H9 (cell line): ENCODE measurements around the gene IGF1R. TPM values are rescaled to one million over a fixed set of nuclear protein-coding genes. Genes with fewer than 3 reads are reported as not detected.

Experiments
- DNase-seq: peaks from one replicate; pipeline ENCODE4 v3.0.0-alpha.2; 2017
- H2AFZ ChIP-seq: one replicate; pipeline ENCODE4 v1.6.1; 2013; ENCODE audit warnings: mild to moderate bottlenecking, low read length, control low read depth, moderate library complexity
- H2AK5ac ChIP-seq: 2 replicates; pipeline ENCODE4 v1.6.1; 2013; ENCODE audit warnings: low read length, control low read depth, mixed read lengths; ENCODE audit not compliant: insufficient read length
- H2BK120ac ChIP-seq: one replicate; pipeline ENCODE4 v1.6.1; 2013; ENCODE audit warnings: low read depth, mild to moderate bottlenecking, low read length, control low read depth, inconsistent platforms; ENCODE audit not compliant: poor library complexity, severe bottlenecking
- H2BK12ac ChIP-seq: 2 replicates; pipeline ENCODE4 v1.6.1; 2013; ENCODE audit warnings: low read length, control low read depth, mixed read lengths, low read depth; ENCODE audit not compliant: insufficient read length
- H2BK15ac ChIP-seq: 2 replicates; pipeline ENCODE4 v1.6.1; 2013; ENCODE audit warnings: low read depth, low read length, control low read depth
- H2BK20ac ChIP-seq: one replicate; pipeline ENCODE4 v1.6.1; 2013; ENCODE audit warnings: low read depth, mild to moderate bottlenecking, low read length, control low read depth, inconsistent platforms; ENCODE audit not compliant: poor library complexity, severe bottlenecking
- H2BK5ac ChIP-seq: 2 replicates; pipeline ENCODE4 v1.6.1; 2013; ENCODE audit warnings: low read length, control low read depth, mixed read lengths; ENCODE audit not compliant: insufficient read length
- H3K14ac ChIP-seq: 2 replicates; pipeline ENCODE4 v1.6.1; 2013; ENCODE audit warnings: low read length, control low read depth; ENCODE audit not compliant: insufficient read depth
- H3K18ac ChIP-seq: 2 replicates; pipeline ENCODE4 v1.6.1; 2013; ENCODE audit warnings: low read depth, mild to moderate bottlenecking, mixed read lengths, low read length, control low read depth; ENCODE audit not compliant: insufficient read length
- H3K23ac ChIP-seq: 2 replicates; pipeline ENCODE4 v1.6.1; 2013; ENCODE audit warnings: low read length, control low read depth, mixed read lengths, low read depth; ENCODE audit not compliant: insufficient read length
- H3K23me2 ChIP-seq: 2 replicates; pipeline ENCODE4 v1.6.1; 2013; ENCODE audit warnings: low read depth, mild to moderate bottlenecking, mixed read lengths, low read length, control low read depth; ENCODE audit not compliant: insufficient read length, poor library complexity, severe bottlenecking
- H3K27ac ChIP-seq: 2 replicates; pipeline ENCODE4 v1.5.1; 2013; ENCODE audit warnings: low read length, control low read depth, mixed read lengths, low read depth; ENCODE audit not compliant: insufficient read length
- H3K27me3 ChIP-seq: 2 replicates; pipeline ENCODE4 v1.6.1; 2013; ENCODE audit warnings: low read length, control low read depth, inconsistent platforms; ENCODE audit not compliant: insufficient read depth
- H3K4ac ChIP-seq: 2 replicates; pipeline ENCODE4 v1.6.1; 2013; ENCODE audit warnings: low read depth, mild to moderate bottlenecking, control low read depth, inconsistent platforms, low read length, moderate library complexity
- H3K4me1 ChIP-seq: 2 replicates; pipeline ENCODE4 v1.6.1; 2013; ENCODE audit warnings: low read length, control low read depth, inconsistent platforms; ENCODE audit not compliant: insufficient read depth
- H3K4me2 ChIP-seq: 2 replicates; pipeline ENCODE4 v1.6.1; 2013; ENCODE audit warnings: low read length, control low read depth, mixed read lengths; ENCODE audit not compliant: insufficient read length, insufficient read depth
- H3K56ac ChIP-seq: 2 replicates; pipeline ENCODE4 v1.6.1; 2013; ENCODE audit warnings: low read depth, mild to moderate bottlenecking, mixed read lengths, low read length, control low read depth; ENCODE audit not compliant: insufficient read length
- H3K79me1 ChIP-seq: 2 replicates; pipeline ENCODE4 v1.6.1; 2013; ENCODE audit warnings: low read depth, mild to moderate bottlenecking, moderate library complexity, low read length, control low read depth, inconsistent platforms; ENCODE audit not compliant: insufficient read depth, poor library complexity, severe bottlenecking
- H3K79me2 ChIP-seq: 2 replicates; pipeline ENCODE4 v1.6.1; 2013; ENCODE audit warnings: low read length, control low read depth, inconsistent platforms; ENCODE audit not compliant: insufficient read depth
- H3K9ac ChIP-seq: 2 replicates; pipeline ENCODE4 v1.6.1; 2013; ENCODE audit warnings: low read length, control low read depth, mixed read lengths; ENCODE audit not compliant: insufficient read length; ENCODE audit errors: extremely low read depth
- H3K9me3 ChIP-seq: one replicate; pipeline ENCODE4 v1.6.1; 2013; ENCODE audit warnings: low read depth, low read length, inconsistent platforms; ENCODE audit not compliant: control insufficient read depth
- H3T11ph ChIP-seq: one replicate; pipeline ENCODE4 v1.6.1; 2013; ENCODE audit warnings: mild to moderate bottlenecking, low read length, control low read depth, inconsistent platforms
- H4K20me1 ChIP-seq: one replicate; pipeline ENCODE4 v1.6.1; 2013; ENCODE audit not compliant: control insufficient read depth, insufficient read length, insufficient read depth
- H4K5ac ChIP-seq: 2 replicates; pipeline ENCODE4 v1.6.1; 2013; ENCODE audit warnings: low read depth, mild to moderate bottlenecking, mixed read lengths, low read length, control low read depth; ENCODE audit not compliant: insufficient read length
- H4K8ac ChIP-seq: replicated peaks from 2 replicates; pipeline ENCODE4 v1.6.1; 2013; ENCODE audit warnings: low read length, control low read depth, mixed read lengths, low read depth; ENCODE audit not compliant: insufficient read length
- H4K91ac ChIP-seq: 2 replicates; pipeline ENCODE4 v1.6.1; 2013; ENCODE audit warnings: low read depth, mild to moderate bottlenecking, moderate library complexity, mixed read lengths, low read length, control low read depth; ENCODE audit not compliant: insufficient read length
- H3K27ac Mint-ChIP-seq, 3 experiments: 2 replicates in 2 of 3; 3 replicates in 1 of 3; pipeline ENCODE4 v1.8.0; 2020 to 2021; ENCODE audit warnings: mixed read lengths in 3 of 3, mild to moderate bottlenecking in 1 of 3, moderate library complexity in 1 of 3
- H3K27me3 Mint-ChIP-seq: 2 replicates; pipeline ENCODE4 v1.8.0; 2021; ENCODE audit warnings: low read depth, mild to moderate bottlenecking, moderate library complexity, mixed read lengths
- H3K36me3 Mint-ChIP-seq, 3 experiments: 2 replicates in 2 of 3; 3 replicates in 1 of 3; pipeline ENCODE4 v1.8.0; 2020 to 2021; ENCODE audit warnings: low read depth in 3 of 3, mixed read lengths in 3 of 3; ENCODE audit not compliant: insufficient read depth in 1 of 3
- H3K4me1 Mint-ChIP-seq, 2 experiments: 2 replicates each; pipeline ENCODE4 v1.8.0; 2020; ENCODE audit warnings: mixed read lengths in 2 of 2
- H3K4me3 Mint-ChIP-seq, 2 experiments: 2 replicates in 1 of 2; 3 replicates in 1 of 2; pipeline ENCODE4 v1.8.0; 2020 to 2021; ENCODE audit warnings: mild to moderate bottlenecking in 2 of 2, mixed read lengths in 2 of 2, moderate library complexity in 1 of 2
- H3K9me3 Mint-ChIP-seq, 2 experiments: 2 replicates in 1 of 2; 3 replicates in 1 of 2; pipeline ENCODE4 v1.8.0; 2020; ENCODE audit warnings: mild to moderate bottlenecking in 2 of 2, mixed read lengths in 2 of 2, moderate library complexity in 1 of 2
- CTCF ChIP-seq: fragments of 200-600 bp; sonication (generic); conservative IDR thresholded peaks from 3 replicates; pipeline ENCODE4 v1.8.0; 2021; ENCODE audit warnings: antibody characterized with exemption, mild to moderate bottlenecking
- WGBS: extraction: QIAGEN DNeasy Blood & Tissue Kit; methylation state at CpG from one replicate; pipeline ENCODE4 v1.1.7; 2013; ENCODE audit warnings: missing lambda C conversion rate, low lambda C conversion rate, mixed read lengths; ENCODE audit not compliant: insufficient read length; ENCODE audit errors: extremely low coverage; 5-methylcytosine and 5-hydroxymethylcytosine counted together
- total RNA-seq: library from RNA; stranded (reverse); gene quantifications from 2 replicates; pipeline ENCODE4 v1.2.1, GENCODE V29; 2021

IGF1R gene
- total RNA-seq, 1 experiment from 2014 or later: 70.0 TPM

- no peak overlapping the region for H3K18ac ChIP-seq
- Mint-ChIP-seq H3K27ac (peak overlapping the region in 1 of 3 experiments; percentile 28; a peak in 2 of 7 replicates), H3K9me3 (peaks cover 15 to 18% of the 10 kb centered on the region in 2 experiments), H3K27me3 (peaks cover 3% of the 10 kb centered on the region), H3K4me3 (no peak overlapping the region), H3K4me1 (no peaks in the 10 kb centered on the region), H3K36me3 (peaks cover 5 to 11% (median 6%) of the 10 kb centered on the region in 3 experiments)
- H3K23me2 ChIP-seq: no peaks in the 10 kb centered on the region
- H4K91ac ChIP-seq: no peak overlapping the region
- no peak for TF ChIP-seq CTCF
- no peak overlapping the region for H2BK120ac ChIP-seq
- no peak overlapping the region for H2BK20ac ChIP-seq
- H3K9ac ChIP-seq: no peak overlapping the region
- H3K4me1 ChIP-seq: no peaks in the 10 kb centered on the region
- H3K27me3 ChIP-seq: no peaks in the 10 kb centered on the region
- no peaks in the 10 kb centered on the region for H3K79me1 ChIP-seq
- H2AK5ac ChIP-seq: no peak overlapping the region
- no peak overlapping the region for H3K23ac ChIP-seq
- H2BK12ac ChIP-seq: no peak overlapping the region
- H2BK5ac ChIP-seq: no peak overlapping the region
- no peak overlapping the region for H3K4ac ChIP-seq
- H3K79me2 ChIP-seq: no peaks in the 10 kb centered on the region
- no peak overlapping the region for H3K4me2 ChIP-seq
- no peak overlapping the region for H4K8ac ChIP-seq
- no CpG with 5 or more reads among the region's 14 CpGs for WGBS
- no peak overlapping the region for H2AFZ ChIP-seq
- H4K20me1 ChIP-seq: no peaks in the 10 kb centered on the region
- no peak overlapping the region for H2BK15ac ChIP-seq
- H3K56ac ChIP-seq: no peak overlapping the region
- peaks cover 14% of the 10 kb centered on the region for H3K9me3 ChIP-seq
- no peak for DNase-seq
- no peak overlapping the region for H4K5ac ChIP-seq
- H3K27ac ChIP-seq: no peak overlapping the region
- H3T11ph ChIP-seq: no peak overlapping the region
- no peak overlapping the region for H3K14ac ChIP-seq
Observed at GRCh38 chr15:98981851-98982722, 333.7 kb downstream of the IGF1R start.
